IMR-90 (cell line): Measurements from ENCODE around the gene SESN1. TPM values are rescaled to one million over a fixed set of nuclear protein-coding genes. Genes with fewer than 3 reads are reported as not detected.

Experiments used
- ATAC-seq: fragments of 200-7000 bp; cut with Tn5 transposase; 2 replicates; pipeline ENCODE4 v1.9.1; 2020; ENCODE audit warnings: low read depth, mild to moderate bottlenecking, moderate library complexity
- BruUV-seq: library from RNA; stranded (reverse); fragments of 400-500 nt; replicated peaks from 2 replicates; lab custom pipeline; 2021; lab: Mats Ljungman, UMichigan
- CTCF ChIA-PET: fragments of 300-600 bp; formaldehyde crosslinking; extraction: SDS; loops from one replicate; lab custom pipeline; 2021; ENCODE audit warnings: antibody characterized with exemption; lab: Yijun Ruan, JAX
- POLR2A ChIA-PET: fragments of 300-600 bp; sonication (Branson Sonifier 250); formaldehyde crosslinking; loops from one replicate; lab custom pipeline; 2022; ENCODE audit warnings: antibody characterized with exemption; ENCODE audit not compliant: unreplicated experiment; lab: Charles Lee
- DNase-seq: peaks from one replicate; pipeline ENCODE4 v3.0.0; 2013
- H2AFZ ChIP-seq: replicated peaks from 2 replicates; pipeline ENCODE3; 2013; ENCODE audit warnings: low read length, mild to moderate bottlenecking; ENCODE audit not compliant: poor library complexity
- H2AK5ac ChIP-seq: 2 replicates; pipeline ENCODE4 v1.6.1; 2013; ENCODE audit warnings: low read depth, low read length, inconsistent platforms
- H2AK9ac ChIP-seq: replicated peaks from 2 replicates; pipeline ENCODE3; 2013; ENCODE audit warnings: mild to moderate bottlenecking, low read depth, low read length, moderate library complexity; ENCODE audit not compliant: poor library complexity
- H2BK120ac ChIP-seq: 2 replicates; pipeline ENCODE4 v1.6.1; 2013; ENCODE audit warnings: low read depth, low read length, inconsistent platforms
- H2BK15ac ChIP-seq: 3 replicates; pipeline ENCODE4 v1.6.1; 2013; ENCODE audit warnings: low read depth, low read length, inconsistent platforms
- H2BK20ac ChIP-seq: 2 replicates; pipeline ENCODE4 v1.6.1; 2013; ENCODE audit warnings: low read depth, mild to moderate bottlenecking, inconsistent platforms, low read length, moderate library complexity
- H2BK5ac ChIP-seq: 2 replicates; pipeline ENCODE4 v1.6.1; 2013; ENCODE audit warnings: mild to moderate bottlenecking, low read depth, low read length, inconsistent platforms; ENCODE audit not compliant: poor library complexity, severe bottlenecking
- H3K14ac ChIP-seq: replicated peaks from 2 replicates; pipeline ENCODE4 v1.6.1; 2013; ENCODE audit warnings: low read depth, low read length, inconsistent platforms
- H3K18ac ChIP-seq: 2 replicates; pipeline ENCODE4 v1.6.1; 2013; ENCODE audit warnings: low read depth, low read length, control low read depth
- H3K23ac ChIP-seq: 2 replicates; pipeline ENCODE4 v1.6.1; 2013; ENCODE audit warnings: low read depth, low read length, inconsistent platforms
- H3K27ac ChIP-seq: 2 replicates; pipeline ENCODE4 v1.5.1; 2013; ENCODE audit warnings: mild to moderate bottlenecking, control low read depth, low read length; ENCODE audit not compliant: insufficient read depth
- H3K27me3 ChIP-seq: 2 replicates; pipeline ENCODE4 v1.6.1; 2013; ENCODE audit warnings: low read length; ENCODE audit not compliant: control insufficient read depth, insufficient read depth
- H3K36me3 ChIP-seq: 2 replicates; pipeline ENCODE4 v1.6.1; 2013; ENCODE audit warnings: low read length, mixed read lengths; ENCODE audit not compliant: control insufficient read depth, insufficient read depth
- H3K4ac ChIP-seq: 2 replicates; pipeline ENCODE4 v1.6.1; 2013; ENCODE audit warnings: low read depth, low read length, inconsistent platforms
- H3K4me1 ChIP-seq: 2 replicates; pipeline ENCODE4 v1.6.1; 2013; ENCODE audit warnings: low read length, mixed read lengths; ENCODE audit not compliant: control insufficient read depth, insufficient read depth
- H3K4me2 ChIP-seq: 2 replicates; pipeline ENCODE4 v1.6.1; 2013; ENCODE audit warnings: low read depth, mild to moderate bottlenecking, control low read depth, low read length, moderate library complexity
- H3K4me3 ChIP-seq: 2 replicates; pipeline ENCODE4 v1.5.1; 2013; ENCODE audit warnings: low read depth, mild to moderate bottlenecking, control low read depth, low read length, moderate library complexity; ENCODE audit not compliant: insufficient read depth
- H3K56ac ChIP-seq: 2 replicates; pipeline ENCODE4 v1.6.1; 2013; ENCODE audit warnings: low read length, inconsistent platforms; ENCODE audit not compliant: insufficient read depth; ENCODE audit errors: extremely low read depth
- H3K79me1 ChIP-seq, 2 experiments: 2 replicates each; pipeline ENCODE4 v1.6.1; 2013; ENCODE audit warnings: low read length in 2 of 2, inconsistent platforms in 1 of 2, low read depth in 1 of 2
- H3K9ac ChIP-seq: 2 replicates; pipeline ENCODE4 v1.6.1; 2013; ENCODE audit warnings: low read depth, low read length, control low read depth
- H3K9me1 ChIP-seq: 2 replicates; pipeline ENCODE4 v1.6.1; 2013; ENCODE audit warnings: low read length, inconsistent platforms; ENCODE audit not compliant: insufficient read depth
- H3K9me3 ChIP-seq: 2 replicates; pipeline ENCODE4 v1.6.1; 2013; ENCODE audit warnings: low read length; ENCODE audit not compliant: control insufficient read depth, insufficient read depth
- H4K20me1 ChIP-seq: 2 replicates; pipeline ENCODE4 v1.6.1; 2013; ENCODE audit warnings: low read length, inconsistent platforms; ENCODE audit not compliant: insufficient read depth
- H4K5ac ChIP-seq: 2 replicates; pipeline ENCODE4 v1.6.1; 2013; ENCODE audit warnings: mild to moderate bottlenecking, low read depth, low read length, control low read depth
- H4K8ac ChIP-seq, 2 experiments: 2 replicates each; pipeline ENCODE4 v1.6.1; 2013; ENCODE audit warnings: low read depth in 2 of 2, low read length in 2 of 2, control low read depth in 1 of 2, inconsistent platforms in 1 of 2
- H4K91ac ChIP-seq: 2 replicates; pipeline ENCODE4 v1.6.1; 2013; ENCODE audit warnings: low read depth, low read length, inconsistent platforms; ENCODE audit not compliant: insufficient read depth
- BHLHE40 ChIP-seq: fragments of 150-350 bp; IDR thresholded peaks from 2 replicates; pipeline ENCODE4 v1.6.1; 2016; ENCODE audit warnings: mild to moderate bottlenecking, low read depth, low read length
- CEBPB ChIP-seq: IDR thresholded peaks from 2 replicates; pipeline ENCODE4 v1.6.1; 2012; ENCODE audit warnings: low read depth, low read length, improper control_type of control experiment
- CTCF ChIP-seq: conservative IDR thresholded peaks from 2 replicates; pipeline ENCODE4 v1.5.1; 2012; ENCODE audit warnings: mild to moderate bottlenecking, low read depth, low read length, improper control_type of control experiment
- FOS ChIP-seq: fragments of 150-350 bp; IDR thresholded peaks from 2 replicates; pipeline ENCODE4 v1.6.1; 2016; ENCODE audit warnings: low read depth, low read length
- MAZ ChIP-seq: IDR thresholded peaks from 2 replicates; pipeline ENCODE4 v1.6.1; 2012; ENCODE audit warnings: low read depth, mild to moderate bottlenecking, low read length, improper control_type of control experiment, moderate library complexity, borderline replicate concordance
- MXI1 ChIP-seq: IDR thresholded peaks from 2 replicates; pipeline ENCODE4 v1.6.1; 2012; ENCODE audit warnings: low read depth, mild to moderate bottlenecking, low read length, moderate library complexity, borderline replicate concordance
- NFE2L2 ChIP-seq: fragments of 150-350 bp; IDR thresholded peaks from 2 replicates; pipeline ENCODE4 v1.6.1; 2016; ENCODE audit warnings: low read depth, mild to moderate bottlenecking, low read length
- POLR2A ChIP-seq: IDR thresholded peaks from 2 replicates; pipeline ENCODE4 v1.6.1; 2012; ENCODE audit warnings: mild to moderate bottlenecking, low read depth, low read length
- RAD21 ChIP-seq: IDR thresholded peaks from 2 replicates; pipeline ENCODE4 v1.6.1; 2012; ENCODE audit warnings: low read length, improper control_type of control experiment
- RCOR1 ChIP-seq: IDR thresholded peaks from 2 replicates; pipeline ENCODE4 v1.6.1; 2012; ENCODE audit warnings: mild to moderate bottlenecking, low read length, improper control_type of control experiment; ENCODE audit not compliant: insufficient replicate concordance
- RFX5 ChIP-seq: IDR thresholded peaks from 2 replicates; pipeline ENCODE4 v1.8.0; 2012; ENCODE audit warnings: low read depth, mild to moderate bottlenecking, low read length, moderate library complexity
- SMC3 ChIP-seq: fragments of 150-350 bp; IDR thresholded peaks from 2 replicates; pipeline ENCODE4 v1.6.1; 2016; ENCODE audit warnings: low read depth, mild to moderate bottlenecking, antibody characterized with exemption, low read length, moderate library complexity
- WGBS, 2 experiments: methylation state at CpG; one replicate each; pipeline versions ENCODE4 v1.1.5 to v1.1.7; 2013; ENCODE audit warnings: missing lambda C conversion rate in 2 of 2; ENCODE audit not compliant: insufficient read length in 1 of 2; ENCODE audit errors: extremely low coverage in 2 of 2; 5-methylcytosine and 5-hydroxymethylcytosine counted together
- dilution Hi-C: fragments of 300-500 bp; cut with HindIII; formaldehyde crosslinking; loops from one replicate; pipeline ENCODE4 v1.14.3; 2018; ENCODE audit warnings: low sequenced_read_pairs; ENCODE audit not compliant: unreplicated experiment
- in situ Hi-C: fragments of 300-500 bp; cut with MboI; formaldehyde crosslinking; loops from 3 replicates; pipeline ENCODE4 v1.14.3; 2019; ENCODE audit warnings: low sequenced_read_pairs, inconsistent platforms, mixed read lengths
- intact Hi-C: fragments of 100-400 bp; cut with micrococcal nuclease; formaldehyde crosslinking; loops from 2 replicates; pipeline ENCODE4 v1.10.0; 2022
- polyA plus RNA-seq, 3 experiments: library from polyadenylated mRNA; depleted of rRNA; stranded (reverse); fragments of >200 nt; gene quantifications; 2 replicates each; pipeline ENCODE4 v1.2.3, GENCODE V29; 2012; ENCODE audit warnings: low replicate concordance in 1 of 3
- total RNA-seq: library from RNA; depleted of rRNA; stranded (reverse); fragments of >200 nt; gene quantifications from 2 replicates; pipeline ENCODE4 v1.2.3, GENCODE V29; 2012
- TF ChIP-seq, protein P1 (sequence below): fragments of 150-350 bp; IDR thresholded peaks from 2 replicates; pipeline ENCODE4 v1.6.1; 2017; ENCODE audit warnings: mild to moderate bottlenecking, antibody characterized with exemption, low read length, low read depth
- TF ChIP-seq, protein P2 (sequence below): fragments of 150-350 bp; IDR thresholded peaks from 2 replicates; pipeline ENCODE4 v1.6.1; 2016; ENCODE audit warnings: low read depth, mild to moderate bottlenecking, low read length, moderate library complexity, borderline replicate concordance

Gene SESN1
- total and polyA plus RNA-seq, 2 of the 4 experiments (the other 2 are of a cell fraction), result 9.7 to 16.7 TPM

GRCh38 chr6:109073344-109074132 is 21.1 kb downstream of the SESN1 start:
- H3K27me3 ChIP-seq, result no peaks in the 10 kb centered on the region
- H2AFZ ChIP-seq, result no peak overlapping the region
- H3K36me3 ChIP-seq, result no peaks in the 10 kb centered on the region
- no peak overlapping the region for H3K14ac ChIP-seq
- H3K9me3 ChIP-seq, result no peaks in the 10 kb centered on the region
- in situ Hi-C loops, result no loop called here
- H4K91ac ChIP-seq, result no peak overlapping the region
- H3K4ac ChIP-seq, result no peak overlapping the region
- H3K4me1 ChIP-seq, result peaks cover 2% of the 10 kb centered on the region; the same call in 1 of the 2 replicates
- ATAC-seq, result peak; percentile 65
- H4K8ac ChIP-seq, result no peak overlapping the region
- no peak overlapping the region for H3K4me3 ChIP-seq
- intact Hi-C loops, result loop anchor here (1.0 to 10.0 kb wide), 8 partner anchors 66 to 531 kb away; no protein-coding TSS in a partner anchor
- H2AK9ac ChIP-seq, result no peak overlapping the region
- dilution Hi-C loops, result loop anchor here (25.0 kb wide), 1 partner anchor 536 kb away; no protein-coding TSS in a partner anchor
- H3K56ac ChIP-seq, result no peak overlapping the region
- H4K20me1 ChIP-seq, result no peaks in the 10 kb centered on the region
- no peak overlapping the region for H3K27ac ChIP-seq
- no peak overlapping the region for H4K5ac ChIP-seq
- peak; percentile 76 for DNase-seq
- peaks cover 3% of the 10 kb centered on the region; the same call in 1 of the 2 replicates for H3K9me1 ChIP-seq
- no peak overlapping the region for H2BK15ac ChIP-seq
- H2BK5ac ChIP-seq, result no peak overlapping the region
- H2AK5ac ChIP-seq, result no peak overlapping the region
- no peak overlapping the region for H2BK20ac ChIP-seq
- POLR2A ChIA-PET, result no interaction called here
- no peak overlapping the region for H2BK120ac ChIP-seq
- no TSS peak for BruUV-seq
- no peak overlapping the region for H3K4me2 ChIP-seq
- CTCF ChIA-PET, result interaction anchor here (0.6 to 3.2 kb wide), 11 partner anchors 8 to 1093 kb away, joined by 3 to 18 read pairs (median 3); no protein-coding TSS in a partner anchor
- H3K18ac ChIP-seq, result no peak overlapping the region
- H3K23ac ChIP-seq, result no peak overlapping the region
- no peak overlapping the region for H3K9ac ChIP-seq
- no CpG with 5 or more reads among the region's 7 CpGs for WGBS, 2 experiments
- peaks cover 10 to 13% of the 10 kb centered on the region in 2 experiments; a peak in 2 of 4 replicates for H3K79me1 ChIP-seq
- no peak for TF ChIP-seq MXI1
- TF ChIP-seq SMC3, result peak; percentile 76
- no peak for TF ChIP-seq POLR2A
- no peak for TF ChIP-seq NFE2L2
- no peak for TF ChIP-seq RCOR1
- TF ChIP-seq BHLHE40, result no peak
- peak; percentile 75 for TF ChIP-seq CTCF
- TF ChIP-seq, protein P1, sequence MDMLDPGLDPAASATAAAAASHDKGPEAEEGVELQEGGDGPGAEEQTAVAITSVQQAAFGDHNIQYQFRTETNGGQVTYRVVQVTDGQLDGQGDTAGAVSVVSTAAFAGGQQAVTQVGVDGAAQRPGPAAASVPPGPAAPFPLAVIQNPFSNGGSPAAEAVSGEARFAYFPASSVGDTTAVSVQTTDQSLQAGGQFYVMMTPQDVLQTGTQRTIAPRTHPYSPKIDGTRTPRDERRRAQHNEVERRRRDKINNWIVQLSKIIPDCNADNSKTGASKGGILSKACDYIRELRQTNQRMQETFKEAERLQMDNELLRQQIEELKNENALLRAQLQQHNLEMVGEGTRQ, result no peak
- no peak for TF ChIP-seq RFX5
- TF ChIP-seq RAD21, result peak; percentile 83
- no peak for TF ChIP-seq MAZ
- TF ChIP-seq, protein P2, sequence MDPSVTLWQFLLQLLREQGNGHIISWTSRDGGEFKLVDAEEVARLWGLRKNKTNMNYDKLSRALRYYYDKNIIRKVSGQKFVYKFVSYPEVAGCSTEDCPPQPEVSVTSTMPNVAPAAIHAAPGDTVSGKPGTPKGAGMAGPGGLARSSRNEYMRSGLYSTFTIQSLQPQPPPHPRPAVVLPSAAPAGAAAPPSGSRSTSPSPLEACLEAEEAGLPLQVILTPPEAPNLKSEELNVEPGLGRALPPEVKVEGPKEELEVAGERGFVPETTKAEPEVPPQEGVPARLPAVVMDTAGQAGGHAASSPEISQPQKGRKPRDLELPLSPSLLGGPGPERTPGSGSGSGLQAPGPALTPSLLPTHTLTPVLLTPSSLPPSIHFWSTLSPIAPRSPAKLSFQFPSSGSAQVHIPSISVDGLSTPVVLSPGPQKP, result no peak
- peak; percentile 67 for TF ChIP-seq CEBPB
- no peak for TF ChIP-seq FOS
